SU-DHL-6 (cell line): ENCODE results near the gene CHP2.

Experiments used
- H2AFZ ChIP-seq: fragments of 200-600 bp; sonication (generic); 2 replicates; pipeline ENCODE4 v1.6.1; 2014; ENCODE audit warnings: low read depth, mild to moderate bottlenecking, moderate library complexity, mixed read lengths, antibody characterized with exemption, low read length; ENCODE audit not compliant: severe bottlenecking
- H3F3A ChIP-seq: fragments of 200-600 bp; shearing (Covaris generic); 2 replicates; pipeline ENCODE4 v1.6.0; 2016; ENCODE audit warnings: antibody characterized with exemption, mild to moderate bottlenecking; ENCODE audit not compliant: insufficient read depth
- H3K27ac ChIP-seq: fragments of 200-600 bp; sonication (generic); 2 replicates; pipeline ENCODE4 v1.5.1; 2016; ENCODE audit warnings: low read depth, mild to moderate bottlenecking, low read length, moderate library complexity, mixed read lengths
- H3K27me3 ChIP-seq: fragments of 200-600 bp; sonication (generic), shearing (Covaris generic); 2 replicates; pipeline ENCODE4 v1.6.0; 2014; ENCODE audit warnings: mild to moderate bottlenecking, low read length
- H3K36me3 ChIP-seq: fragments of 200-600 bp; sonication (generic); 2 replicates; pipeline ENCODE4 v1.6.1; 2014; ENCODE audit warnings: mild to moderate bottlenecking, low read length, mixed read lengths
- H3K4me2 ChIP-seq: fragments of 300-600, 200-600 bp; shearing (Covaris generic), sonication (generic); 2 replicates; pipeline ENCODE4 v1.6.0; 2014; ENCODE audit warnings: low read length, low read depth, mild to moderate bottlenecking; ENCODE audit not compliant: poor library complexity, severe bottlenecking
- H3K4me3 ChIP-seq: fragments of 200-600 bp; sonication (generic); 2 replicates; pipeline ENCODE4 v1.5.1; 2014; ENCODE audit warnings: antibody characterized with exemption, low read length, mild to moderate bottlenecking, mixed read lengths; ENCODE audit not compliant: insufficient read depth, poor library complexity, severe bottlenecking
- H3K79me2 ChIP-seq: fragments of 200-600 bp; sonication (generic); 2 replicates; pipeline ENCODE4 v1.6.1; 2014; ENCODE audit warnings: mild to moderate bottlenecking, low read length, moderate library complexity; ENCODE audit not compliant: insufficient read depth
- H3K9ac ChIP-seq: fragments of 200-600 bp; sonication (generic); 2 replicates; pipeline ENCODE4 v1.7.0; 2014; ENCODE audit warnings: mild to moderate bottlenecking, low read length
- H3K9me2 ChIP-seq: fragments of 200-600 bp; sonication (generic); replicated peaks from 2 replicates; pipeline ENCODE4 v1.6.1; 2014; ENCODE audit warnings: low read length; ENCODE audit not compliant: insufficient read depth
- H3K9me3 ChIP-seq: fragments of 200-600 bp; sonication (generic); 2 replicates; pipeline ENCODE4 v1.6.1; 2014; ENCODE audit warnings: low read length, mixed read lengths; ENCODE audit not compliant: insufficient read depth
- H4K20me1 ChIP-seq: fragments of 200-600 bp; sonication (generic); 2 replicates; pipeline ENCODE4 v1.6.1; 2014; ENCODE audit warnings: low read depth, mild to moderate bottlenecking, antibody characterized with exemption, low read length, moderate library complexity, mixed read lengths
- CTCF ChIP-seq: fragments of 200-600 bp; sonication (generic); IDR thresholded peaks from one replicate; pipeline ENCODE4 v1.5.1; 2017; ENCODE audit warnings: antibody characterized with exemption, mild to moderate bottlenecking, low read length, moderate library complexity; ENCODE audit not compliant: insufficient read depth, poor library complexity, severe bottlenecking
- EZH2phosphoT487 ChIP-seq: fragments of 200-600 bp; sonication (generic), shearing (Covaris generic); conservative IDR thresholded peaks from 2 replicates; pipeline ENCODE4 v1.6.1; 2018; ENCODE audit warnings: mild to moderate bottlenecking, antibody characterized with exemption, low read length, moderate library complexity, mixed read lengths

CHP2 gene

DNA sequence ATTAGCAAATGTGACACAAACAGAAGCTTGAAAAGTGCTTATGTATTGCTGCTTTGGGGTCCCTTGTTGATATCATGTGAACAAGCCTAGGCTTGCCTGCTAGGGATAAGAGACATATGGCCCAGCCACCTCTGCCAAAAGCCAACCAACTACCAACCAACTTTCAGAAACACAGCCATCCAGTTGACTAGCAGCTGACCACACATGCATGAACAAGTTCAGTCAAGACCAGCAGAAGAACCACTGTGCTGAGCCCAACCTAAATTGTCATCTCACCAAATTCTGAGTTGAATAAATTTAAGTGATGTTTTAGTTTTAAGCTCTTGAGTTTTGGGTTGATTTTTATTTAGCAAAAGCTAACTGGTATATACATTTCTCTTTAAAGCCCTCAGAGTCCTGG, 45.3 kb upstream of the CHP2 start:
- Histone ChIP-seq H3K4me3 (no peak overlapping the region), H3K27me3 (no peaks in the 10 kb centered on the region), H3K9me2 (no peaks in the 10 kb centered on the region), H3F3A (no peaks in the 10 kb centered on the region), H3K27ac (no peak overlapping the region), H3K79me2 (no peaks in the 10 kb centered on the region), H3K9ac (no peak overlapping the region), H2AFZ (no peak overlapping the region), H4K20me1 (no peaks in the 10 kb centered on the region), H3K4me2 (no peak overlapping the region), H3K9me3 (no peaks in the 10 kb centered on the region; the same call in 1 of the 2 replicates), H3K36me3 (no peaks in the 10 kb centered on the region)
- TF ChIP-seq CTCF: no peak
- TF ChIP-seq EZH2phosphoT487: no peak

GRCh38 chr16:23710008-23710407, 44.8 kb upstream of the CHP2 start:
- no peaks in the 10 kb centered on the region for H4K20me1 ChIP-seq
- no peaks in the 10 kb centered on the region; the same call in 1 of the 2 replicates for H3K9me3 ChIP-seq
- no peak overlapping the region for H3K4me3 ChIP-seq
- H3F3A ChIP-seq: no peaks in the 10 kb centered on the region
- no peaks in the 10 kb centered on the region for H3K27me3 ChIP-seq
- H3K4me2 ChIP-seq: no peak overlapping the region
- no peaks in the 10 kb centered on the region for H3K36me3 ChIP-seq
- no peaks in the 10 kb centered on the region for H3K9me2 ChIP-seq
- TF ChIP-seq CTCF (no peak), EZH2phosphoT487 (no peak)
- H3K9ac ChIP-seq: no peak overlapping the region
- H3K79me2 ChIP-seq: no peaks in the 10 kb centered on the region
- no peak overlapping the region for H3K27ac ChIP-seq
- no peak overlapping the region for H2AFZ ChIP-seq

DNA sequence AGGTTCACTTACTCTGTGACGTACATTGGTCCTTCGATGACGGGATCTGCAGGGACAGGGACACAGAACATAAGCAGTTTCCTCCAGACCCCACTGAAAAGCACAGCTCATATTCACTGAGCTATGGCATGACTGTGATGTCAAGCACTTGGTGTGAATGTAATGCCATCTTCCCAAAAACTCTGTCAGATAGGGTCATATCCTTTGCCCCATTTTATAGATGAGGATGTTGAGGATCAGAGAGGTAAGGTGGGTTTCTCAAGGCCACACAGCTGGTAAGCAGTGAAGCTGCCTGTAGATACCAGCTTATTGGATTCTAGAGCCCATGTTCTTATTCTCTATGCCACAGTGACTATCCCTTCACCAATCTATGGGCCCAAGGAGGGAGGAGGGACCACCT, 44.3 kb upstream of the CHP2 start:
- H3K9me3 ChIP-seq: no peaks in the 10 kb centered on the region; the same call in 1 of the 2 replicates
- H3K27ac ChIP-seq: no peak overlapping the region
- TF ChIP-seq CTCF: no peak
- TF ChIP-seq EZH2phosphoT487: no peak
- H3K4me3 ChIP-seq: no peak overlapping the region
- H3K79me2 ChIP-seq: no peaks in the 10 kb centered on the region
- H2AFZ ChIP-seq: no peak overlapping the region
- no peaks in the 10 kb centered on the region for H3K27me3 ChIP-seq
- H3K9ac ChIP-seq: no peak overlapping the region
- H4K20me1 ChIP-seq: no peaks in the 10 kb centered on the region
- no peaks in the 10 kb centered on the region for H3K9me2 ChIP-seq
- no peaks in the 10 kb centered on the region for H3K36me3 ChIP-seq
- H3K4me2 ChIP-seq: no peak overlapping the region
- no peaks in the 10 kb centered on the region for H3F3A ChIP-seq
